HepG2 (cell line): ENCODE data around the gene LYPD3. TPM values are rescaled to one million over a fixed set of nuclear protein-coding genes. Genes with fewer than 3 reads are reported as not detected.

ENCODE experiments used
- ATAC-seq: fragments of 200-7000 bp; cut with Tn5 transposase; 3 replicates; pipeline ENCODE4 v1.9.1; 2020; ENCODE audit warnings: mild to moderate bottlenecking, moderate library complexity
- BruUV-seq: library from RNA; stranded (reverse); fragments of 400-500 nt; replicated peaks from 2 replicates; lab custom pipeline; 2021; lab: Mats Ljungman, UMichigan
- CTCF ChIA-PET: fragments of 300-600 bp; formaldehyde crosslinking; extraction: SDS; loops from one replicate; lab custom pipeline; 2021; ENCODE audit warnings: low total read pairs, inconsistent platforms, low intra/inter-chr PET ratio; lab: Yijun Ruan, JAX
- POLR2A ChIA-PET: fragments of 350-600 bp; sonication (Branson Sonifier 250); formaldehyde crosslinking; loops from one replicate; lab custom pipeline; 2020; ENCODE audit warnings: antibody characterized with exemption, inconsistent platforms; lab: Yijun Ruan, JAX
- DNase-seq: peaks from one replicate; pipeline ENCODE4 v3.0.0-alpha.2; 2015; ENCODE audit warnings: low spot score
- FAIRE-seq: peaks from 3 replicates; lab custom pipeline; 2011; peaks lifted over from hg19 to GRCh38; lab: Jason Lieb, UNC
- H2AFZ ChIP-seq: one replicate; pipeline ENCODE4 v1.6.1; 2011; ENCODE audit warnings: low read length, inconsistent platforms
- H3K27ac ChIP-seq: fragments of 300-600 bp; 3 replicates; pipeline ENCODE4 v1.8.0; 2011; ENCODE audit warnings: mixed run types, mild to moderate bottlenecking, mixed read lengths, low read length, inconsistent platforms; ENCODE audit not compliant: insufficient read depth; ENCODE audit errors: extremely low read length
- H3K27me3 ChIP-seq, 2 experiments: fragments of 200-600 bp in 1 of 2; 2 replicates in 1 of 2; 3 replicates in 1 of 2; pipeline versions ENCODE4 v1.6.0 to v1.8.0; 2011; ENCODE audit warnings: low read length in 2 of 2, mild to moderate bottlenecking in 2 of 2, moderate library complexity in 2 of 2, inconsistent platforms in 1 of 2; ENCODE audit not compliant: insufficient read depth in 2 of 2, control insufficient read depth in 1 of 2
- H3K36me3 ChIP-seq, 2 experiments: fragments of 200-600 bp in 1 of 2; replicated peaks in 1 of 2; 2 replicates in 1 of 2; 3 replicates in 1 of 2; pipeline versions ENCODE4 v1.5.1 to v1.8.0; 2011; ENCODE audit warnings: low read length in 2 of 2, inconsistent platforms in 1 of 2; ENCODE audit not compliant: insufficient read depth in 2 of 2, control insufficient read depth in 1 of 2
- H3K4me1 ChIP-seq: 2 replicates; pipeline ENCODE4 v1.5.1; 2012; ENCODE audit warnings: low read length, inconsistent platforms; ENCODE audit not compliant: insufficient read depth
- H3K4me2 ChIP-seq: 2 replicates; pipeline ENCODE4 v1.6.0; 2011; ENCODE audit warnings: low read depth, low read length, inconsistent platforms
- H3K4me3 ChIP-seq, 3 experiments: fragments of 200-600 bp in 1 of 3; sonication (generic), shearing (Covaris generic) in 1 of 3; replicated peaks in 1 of 3; 2 replicates each; pipeline ENCODE4 v1.5.1; 2011 to 2016; ENCODE audit warnings: low read length in 3 of 3, inconsistent platforms in 2 of 3, low read depth in 2 of 3, mild to moderate bottlenecking in 2 of 3, control low read depth in 1 of 3, mixed read lengths in 1 of 3; ENCODE audit not compliant: insufficient read depth in 1 of 3
- H3K79me2 ChIP-seq: one replicate; pipeline ENCODE4 v1.6.1; 2011; ENCODE audit warnings: low read length, inconsistent platforms; ENCODE audit not compliant: insufficient read depth
- H3K9ac ChIP-seq: 2 replicates; pipeline ENCODE4 v1.6.0; 2011; ENCODE audit warnings: mild to moderate bottlenecking, low read depth, low read length, inconsistent platforms; ENCODE audit not compliant: insufficient read depth
- H3K9me3 ChIP-seq: 2 replicates; pipeline ENCODE4 v1.5.1; 2012; ENCODE audit warnings: mild to moderate bottlenecking, low read length
- H4K20me1 ChIP-seq: 2 replicates; pipeline ENCODE4 v1.6.0; 2011; ENCODE audit warnings: inconsistent platforms, mild to moderate bottlenecking, low read length, moderate library complexity; ENCODE audit not compliant: insufficient read depth
- CENPBD1 ChIP-seq: sonication (generic); formaldehyde crosslinking; IDR thresholded peaks from 2 replicates; pipeline ENCODE4 v1.8.0; 2022; ENCODE audit warnings: missing genetic modification reagents, low read depth, mild to moderate bottlenecking, borderline replicate concordance
- FOXM1 ChIP-seq: sonication (generic); formaldehyde crosslinking; IDR thresholded peaks from 2 replicates; pipeline ENCODE4 v1.5.0; 2020; ENCODE audit warnings: missing genetic modification reagents
- NBN ChIP-seq: fragments of 450-650 bp; conservative IDR thresholded peaks from 2 replicates; pipeline ENCODE4 v1.6.1; 2017
- THAP7 ChIP-seq: sonication (generic); formaldehyde crosslinking; IDR thresholded peaks from 2 replicates; pipeline ENCODE4 v1.8.1; 2023; ENCODE audit warnings: mild to moderate bottlenecking, missing genetic modification reagents
- ZFP82 ChIP-seq: sonication (generic); formaldehyde crosslinking; IDR thresholded peaks from 2 replicates; pipeline ENCODE4 v1.5.1; 2020; ENCODE audit warnings: mild to moderate bottlenecking, missing genetic modification reagents, borderline replicate concordance
- ZIK1 ChIP-seq: sonication (generic); formaldehyde crosslinking; IDR thresholded peaks from 2 replicates; pipeline ENCODE4 v1.5.0; 2020; ENCODE audit warnings: mild to moderate bottlenecking, low read depth, missing genetic modification reagents, borderline replicate concordance
- ZNF496 ChIP-seq: sonication (generic); formaldehyde crosslinking; IDR thresholded peaks from 2 replicates; pipeline ENCODE4 v1.8.1; 2023; ENCODE audit warnings: mild to moderate bottlenecking, moderate library complexity, missing genetic modification reagents; ENCODE audit not compliant: insufficient replicate concordance
- ZNF614 ChIP-seq: IDR thresholded peaks from 2 replicates; pipeline ENCODE4 v1.6.1; 2018; ENCODE audit warnings: missing biosample characterization, missing genetic modification reagents, inconsistent platforms, borderline replicate concordance
- ZNF740 ChIP-seq: sonication (generic); formaldehyde crosslinking; IDR thresholded peaks from 2 replicates; pipeline ENCODE4 v1.4.0; 2020; ENCODE audit warnings: missing genetic modification reagents
- WGBS: methylation state at CpG from one replicate; pipeline ENCODE4 v1.1.6; 2017; ENCODE audit warnings: low lambda C conversion rate; 5-methylcytosine and 5-hydroxymethylcytosine counted together
- in situ Hi-C: cut with HindIII; loops from 2 replicates; pipeline ENCODE4 v1.10.0; 2017; ENCODE audit warnings: low pct_unique_long_range_greater_than_20kb; ENCODE audit not compliant: extremely low pct_ligation_motif_present
- intact Hi-C: fragments of 100-400 bp; cut with micrococcal nuclease; formaldehyde crosslinking; loops from one replicate; pipeline ENCODE4 v1.10.0; 2022; ENCODE audit not compliant: unreplicated experiment
- polyA plus RNA-seq, 8 experiments: library from polyadenylated mRNA; depleted of rRNA in 3 of 8; stranded (reverse) in 7 of 8; unstranded in 1 of 8; fragments of >200 nt; fragmentation: Illumina TruSeq in 4 of 8; extraction: Trizol in 4 of 8; gene quantifications; 2 replicates each; pipeline versions ENCODE4 v1.2.1 to v1.2.3, GENCODE V29; 2011 to 2016; ENCODE audit warnings: low read depth in 4 of 8, missing spikeins in 1 of 8, mixed read lengths in 1 of 8; ENCODE audit not compliant: insufficient read depth in 1 of 8
- total RNA-seq, 5 experiments: library from RNA; depleted of rRNA; stranded (reverse); fragments of >200 nt; fragmentation: Illumina TruSeq; extraction: Trizol; gene quantifications; 2 replicates each; pipeline ENCODE4 v1.2.3, GENCODE V29; 2016; ENCODE audit warnings: low read depth in 1 of 5

The LYPD3 gene
- total and polyA plus RNA-seq, 2 of the 13 experiments (the other 11 are each of a cell fraction or from before 2014, with no cell fraction given), result 0.51 to 1.5 TPM

- TF ChIP-seq CENPBD1 (no peak), ZNF740 (no peak), THAP7 (CRISPR knock-in tag) (no peak), ZNF496 (CRISPR knock-in tag) (no peak)
These were observed 14.7 kb upstream of the LYPD3 start (continued) for GRCh38 chr19:43479961-43480561.

- Histone ChIP-seq H2AFZ (no peak overlapping the region), H3K4me3 (no peak overlapping the region), H3K9ac (no peak overlapping the region), H3K36me3 (peaks cover 3 to 5% of the 10 kb centered on the region in 2 experiments; a peak in 2 of 5 replicates), H4K20me1 (no peaks in the 10 kb centered on the region), H3K27ac (no peak overlapping the region), H3K9me3 (no peaks in the 10 kb centered on the region), H3K79me2 (no peaks in the 10 kb centered on the region), H3K27me3 (no peaks in the 10 kb centered on the region), H3K4me1 (no peaks in the 10 kb centered on the region), H3K4me2 (no peak overlapping the region)
- TF ChIP-seq NBN (no peak), ZFP82 (CRISPR knock-in tag) (no peak), FOXM1 (CRISPR knock-in tag) (no peak), ZNF614 (CRISPR knock-in tag) (no peak), ZIK1 (CRISPR knock-in tag) (no peak)
- FAIRE-seq, result no peak
- in situ Hi-C loops (no loop called here), intact Hi-C loops (no loop called here)
- WGBS, result 98% methylated on average over 4 of the region's 15 CpGs
- CTCF ChIA-PET, result no interaction called here
- no peak for ATAC-seq
- no peak for DNase-seq
- POLR2A ChIA-PET, result interaction anchor here (0.5 to 5.5 kb wide), 2 partner anchors 15 to 733 kb away, joined by 3 to 17 read pairs; partner anchors contain the start of gene ZNF227
- no TSS peak for BruUV-seq
These were observed 13.8 kb upstream of the LYPD3 start for GRCh38 chr19:43479226-43479625.
